Endothelial cell of umbilical vein (primary cell): ENCODE results near the gene SETBP1. TPM values are rescaled to one million over a fixed set of nuclear protein-coding genes. Genes with fewer than 3 reads are reported as not detected.

Experiments used
- BruUV-seq: library from RNA; stranded (reverse); fragments of 400-500 nt; replicated peaks from 2 replicates; lab custom pipeline; 2021; lab: Mats Ljungman, UMichigan
- CTCF ChIA-PET: fragments of 300-600, 350-600 bp; sonication (Branson Sonifier 250); formaldehyde crosslinking; loops from one replicate; lab custom pipeline; 2021; ENCODE audit warnings: antibody characterized with exemption, inconsistent platforms; lab: Charles Lee
- POLR2A ChIA-PET: fragments of 300-600, 350-600 bp; sonication (Branson Sonifier 250); formaldehyde crosslinking; loops from one replicate; lab custom pipeline; 2021; ENCODE audit warnings: antibody characterized with exemption, inconsistent platforms; lab: Charles Lee
- DNase-seq: peaks from one replicate; pipeline ENCODE4 v3.0.0-alpha.2; 2011; ENCODE audit warnings: low read depth, low spot score
- FAIRE-seq: peaks from 2 replicates; lab custom pipeline; 2011; peaks lifted over from hg19 to GRCh38; lab: Jason Lieb, UNC
- H2AFZ ChIP-seq: 2 replicates; pipeline ENCODE4 v1.6.0; 2012; ENCODE audit warnings: low read depth, low read length, control low read depth, inconsistent platforms
- H3K27ac ChIP-seq: 2 replicates; pipeline ENCODE4 v1.5.1; 2011; ENCODE audit warnings: low read depth, mild to moderate bottlenecking, control low read depth, low read length, moderate library complexity; ENCODE audit not compliant: insufficient read depth
- H3K27me3 ChIP-seq, 2 experiments: 2 replicates each; pipeline versions ENCODE4 v1.6.0 to v1.6.1; 2011; ENCODE audit warnings: low read length in 2 of 2, mixed read lengths in 1 of 2; ENCODE audit not compliant: control insufficient read depth in 2 of 2, insufficient read depth in 2 of 2
- H3K36me3 ChIP-seq, 2 experiments: 2 replicates in 1 of 2; 3 replicates in 1 of 2; pipeline ENCODE4 v1.5.1; 2011; ENCODE audit warnings: low read length in 2 of 2, mild to moderate bottlenecking in 1 of 2, moderate library complexity in 1 of 2; ENCODE audit not compliant: control insufficient read depth in 2 of 2, insufficient read depth in 2 of 2; ENCODE audit errors: extremely low read depth in 1 of 2
- H3K4me1 ChIP-seq: 3 replicates; pipeline ENCODE4 v1.5.1; 2011; ENCODE audit warnings: mild to moderate bottlenecking, low read length; ENCODE audit not compliant: control insufficient read depth, insufficient read depth; ENCODE audit errors: extremely low read depth
- H3K4me2 ChIP-seq: 2 replicates; pipeline ENCODE4 v1.6.1; 2011; ENCODE audit warnings: low read length, control low read depth, mixed read lengths; ENCODE audit not compliant: insufficient read depth
- H3K4me3 ChIP-seq, 3 experiments: fragments of 200-600 bp in 1 of 3; sonication (generic), shearing (Covaris generic) in 1 of 3; replicated peaks in 1 of 3; 2 replicates each; pipeline ENCODE4 v1.5.1; 2011 to 2016; ENCODE audit warnings: control low read depth in 3 of 3, low read length in 3 of 3, mild to moderate bottlenecking in 2 of 3, inconsistent platforms in 1 of 3, low read depth in 1 of 3, moderate library complexity in 1 of 3; ENCODE audit not compliant: insufficient read depth in 1 of 3
- H3K79me2 ChIP-seq: 2 replicates; pipeline ENCODE4 v1.6.0; 2012; ENCODE audit warnings: low read length, inconsistent platforms; ENCODE audit not compliant: control insufficient read depth, insufficient read depth
- H3K9ac ChIP-seq: replicated peaks from 2 replicates; pipeline ENCODE3; 2011; ENCODE audit warnings: low read length, control low read depth; ENCODE audit not compliant: insufficient read depth; ENCODE audit errors: extremely low read depth
- H3K9me1 ChIP-seq: replicated peaks from 3 replicates; pipeline ENCODE4 v1.6.0; 2011; ENCODE audit warnings: mild to moderate bottlenecking, low read length; ENCODE audit not compliant: control insufficient read depth, insufficient read depth; ENCODE audit errors: extremely low read depth
- H3K9me3 ChIP-seq: replicated peaks from 2 replicates; pipeline ENCODE4 v1.5.1; 2012; ENCODE audit warnings: low read length, inconsistent platforms; ENCODE audit not compliant: control insufficient read depth, insufficient read depth
- H4K20me1 ChIP-seq: replicated peaks from 2 replicates; pipeline ENCODE3; 2011; ENCODE audit warnings: mild to moderate bottlenecking, low read length; ENCODE audit not compliant: control insufficient read depth, insufficient read depth; ENCODE audit errors: extremely low read depth
- EZH2 ChIP-seq: IDR thresholded peaks from 2 replicates; pipeline ENCODE4 v1.6.1; 2012; ENCODE audit warnings: borderline replicate concordance, low read depth, mild to moderate bottlenecking, moderate library complexity, low read length, inconsistent platforms; ENCODE audit not compliant: severe bottlenecking
- FOS ChIP-seq: IDR thresholded peaks from 2 replicates; pipeline ENCODE4 v1.6.1; 2011; ENCODE audit warnings: mild to moderate bottlenecking, low read length, moderate library complexity, borderline replicate concordance; ENCODE audit not compliant: insufficient read depth
- GATA2 ChIP-seq: IDR thresholded peaks from 2 replicates; pipeline ENCODE4 v1.7.0; 2011; ENCODE audit warnings: low read depth, mild to moderate bottlenecking, moderate library complexity, mixed read lengths, low read length; ENCODE audit not compliant: insufficient read length, insufficient read depth
- JUN ChIP-seq: IDR thresholded peaks from 2 replicates; pipeline ENCODE4 v1.6.1; 2011; ENCODE audit warnings: borderline replicate concordance, low read depth; ENCODE audit not compliant: insufficient read length, insufficient read depth
- MYC ChIP-seq: IDR thresholded peaks from one replicate; pipeline ENCODE4 v1.6.1; 2011; ENCODE audit warnings: mild to moderate bottlenecking, low read depth, low read length
- POLR2A ChIP-seq: IDR thresholded peaks from 2 replicates; pipeline ENCODE4 v1.6.1; 2012; ENCODE audit warnings: low read depth, mild to moderate bottlenecking, control low read depth, low read length
- POLR2AphosphoS5 ChIP-seq: IDR thresholded peaks from 2 replicates; pipeline ENCODE4 v1.6.1; 2012; ENCODE audit warnings: low read depth, mild to moderate bottlenecking, control low read depth, low read length, moderate library complexity; ENCODE audit not compliant: insufficient read depth
- dilution Hi-C: fragments of 300-500 bp; cut with MboI; formaldehyde crosslinking; loops from one replicate; pipeline ENCODE4 v1.15.0; 2019; ENCODE audit warnings: low sequenced_read_pairs; ENCODE audit not compliant: extremely low pct_ligation_motif_present
- intact Hi-C: fragments of 100-400 bp; cut with micrococcal nuclease; formaldehyde crosslinking; loops from one replicate; pipeline ENCODE4 v1.10.0; 2022
- polyA plus RNA-seq, 4 experiments: library from polyadenylated mRNA; depleted of rRNA in 3 of 4; stranded (reverse) in 3 of 4; unstranded in 1 of 4; fragments of >200 nt; gene quantifications; 2 replicates each; pipeline versions ENCODE4 v1.2.1 to v1.2.3, GENCODE V29; 2011 to 2012; ENCODE audit warnings: missing spikeins in 1 of 4
- total RNA-seq: library from RNA; stranded (reverse); gene quantifications from 2 replicates; pipeline ENCODE4 v1.2.3, GENCODE V29; 2021
- TF ChIP-seq, protein P1 (sequence below), 2 donors: IDR thresholded peaks; 1 replicate in 1 of 2; 2 replicates in 1 of 2; pipeline ENCODE4 v1.5.1; 2011; ENCODE audit warnings: low read length in 2 of 2, mild to moderate bottlenecking in 2 of 2, moderate library complexity in 2 of 2, control low read depth in 1 of 2, inconsistent platforms in 1 of 2, low read depth in 1 of 2; ENCODE audit not compliant: insufficient read depth in 1 of 2; ENCODE audit errors: extremely low read depth in 1 of 2
- TF ChIP-seq, protein P2 (sequence below): IDR thresholded peaks from 2 replicates; pipeline ENCODE4 v1.6.1; 2011; ENCODE audit not compliant: insufficient read depth, insufficient read length

SETBP1 gene
- total and polyA plus RNA-seq, 2 donors (not counting 3 experiments of a cell fraction or from before 2014, with no cell fraction given) = 0.76 to 3.1 TPM

DNA sequence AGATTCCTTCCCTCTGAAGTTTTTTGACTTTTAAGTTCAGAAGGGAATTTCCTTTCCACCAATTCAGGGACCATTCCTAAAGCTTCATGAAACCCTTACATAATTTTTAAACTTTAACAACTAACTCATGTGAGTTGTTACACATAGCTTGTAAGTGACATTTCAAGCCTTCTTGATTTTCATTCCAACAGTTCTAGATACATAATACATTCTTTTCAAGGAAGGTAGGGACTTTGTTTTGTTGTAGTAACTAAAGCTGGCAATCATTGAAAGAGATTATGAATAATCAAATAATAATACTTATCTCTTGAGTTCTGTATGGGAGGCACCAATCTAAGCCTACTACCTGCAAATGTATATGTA, 45.4 kb downstream of the SETBP1 start:
- ChIA-PET POLR2A (no interaction called here), CTCF (no interaction called here)
- H3K9ac ChIP-seq = no peak overlapping the region
- no TSS peak for BruUV-seq
- H3K27me3 ChIP-seq = no peaks in the 10 kb centered on the region
- H3K27ac ChIP-seq = no peak overlapping the region
- H3K4me2 ChIP-seq = no peak overlapping the region
- no peaks in the 10 kb centered on the region for H3K9me3 ChIP-seq
- FAIRE-seq (no peak), DNase-seq (no peak)
- H3K4me3 ChIP-seq = no peak overlapping the region
- H2AFZ ChIP-seq = peak overlapping the region; percentile 32
- H3K79me2 ChIP-seq = no peaks in the 10 kb centered on the region
- no peaks in the 10 kb centered on the region for H4K20me1 ChIP-seq
- intact Hi-C loops (loop anchor here (10.0 kb wide), 1 partner anchor 99 kb away; no protein-coding TSS in a partner anchor), dilution Hi-C loops (no loop called here)
- no peaks in the 10 kb centered on the region for H3K36me3 ChIP-seq
- H3K9me1 ChIP-seq = no peaks in the 10 kb centered on the region
- peaks cover 9% of the 10 kb centered on the region for H3K4me1 ChIP-seq
- TF ChIP-seq EZH2 (no peak), FOS (no peak), POLR2AphosphoS5 (no peak), GATA2 (no peak), JUN (no peak), MYC (no peak), POLR2A (no peak)
- TF ChIP-seq, protein P1, sequence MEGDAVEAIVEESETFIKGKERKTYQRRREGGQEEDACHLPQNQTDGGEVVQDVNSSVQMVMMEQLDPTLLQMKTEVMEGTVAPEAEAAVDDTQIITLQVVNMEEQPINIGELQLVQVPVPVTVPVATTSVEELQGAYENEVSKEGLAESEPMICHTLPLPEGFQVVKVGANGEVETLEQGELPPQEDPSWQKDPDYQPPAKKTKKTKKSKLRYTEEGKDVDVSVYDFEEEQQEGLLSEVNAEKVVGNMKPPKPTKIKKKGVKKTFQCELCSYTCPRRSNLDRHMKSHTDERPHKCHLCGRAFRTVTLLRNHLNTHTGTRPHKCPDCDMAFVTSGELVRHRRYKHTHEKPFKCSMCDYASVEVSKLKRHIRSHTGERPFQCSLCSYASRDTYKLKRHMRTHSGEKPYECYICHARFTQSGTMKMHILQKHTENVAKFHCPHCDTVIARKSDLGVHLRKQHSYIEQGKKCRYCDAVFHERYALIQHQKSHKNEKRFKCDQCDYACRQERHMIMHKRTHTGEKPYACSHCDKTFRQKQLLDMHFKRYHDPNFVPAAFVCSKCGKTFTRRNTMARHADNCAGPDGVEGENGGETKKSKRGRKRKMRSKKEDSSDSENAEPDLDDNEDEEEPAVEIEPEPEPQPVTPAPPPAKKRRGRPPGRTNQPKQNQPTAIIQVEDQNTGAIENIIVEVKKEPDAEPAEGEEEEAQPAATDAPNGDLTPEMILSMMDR (IDR thresholded peaks at IDR 0.05; ENCODE audit: extremely low read depth in 1 of 2, insufficient read depth in 1 of 2, low read depth in 1 of 2, low read length in 2 of 2) = no peak
- TF ChIP-seq, protein P2, sequence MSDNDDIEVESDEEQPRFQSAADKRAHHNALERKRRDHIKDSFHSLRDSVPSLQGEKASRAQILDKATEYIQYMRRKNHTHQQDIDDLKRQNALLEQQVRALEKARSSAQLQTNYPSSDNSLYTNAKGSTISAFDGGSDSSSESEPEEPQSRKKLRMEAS = no peak
